Mesenteric fat pad (tissue), 1 donor: ENCODE data around the gene PCDHB1. TPM values are rescaled to one million over a fixed set of nuclear protein-coding genes. Genes with fewer than 3 reads are reported as not detected.
"Not testable (repeated sequence)": the region's sequence is repeated elsewhere in the genome, so short reads cannot be mapped to it uniquely, and the experiment has no call there.

ENCODE experiments used
- DNase-seq: peaks from one replicate; pipeline ENCODE4 v3.0.0-alpha.2; 2020; ENCODE audit warnings: low spot score
- total RNA-seq: library from RNA; stranded (reverse); fragmentation: NEBNext Ultra II Directional; extraction: Animal tissue kit (Norgen Biotek cat#: 25700); gene quantifications from one replicate; pipeline ENCODE4 v1.2.1, GENCODE V29; 2021
- donor health status: DM: yes; HTN: yes; CAD: no.

The PCDHB1 gene
- total RNA-seq, 1 donor from 2014 or later = not detected

- no peak for DNase-seq
These were observed 31.1 kb downstream of the PCDHB1 start for GRCh38 chr5:141082228-141082627.

GRCh38 chr5:141084487-141084989 lies 33.4 kb downstream of the PCDHB1 start:
- DNase-seq = no peak

- DNase-seq = no peak
These were observed 43.5 kb downstream of the PCDHB1 start, which contains the start of gene PCDHB2 for GRCh38 chr5:141094481-141095262. PCDHB2 (plus strand) TSS chr5:141094615; CDS start chr5:141094791, 176 bp downstream.

GRCh38 chr5:141095263-141095641 lies 44.1 kb downstream of the PCDHB1 start:
- no peak for DNase-seq

GRCh38 chr5:141096181-141096580 lies 45.0 kb downstream of the PCDHB1 start:
- DNase-seq = not testable (repeated sequence)

GRCh38 chr5:141096586-141096985 lies 45.4 kb downstream of the PCDHB1 start:
- DNase-seq = not testable (repeated sequence)

- DNase-seq = no peak
These were observed 49.1 kb downstream of the PCDHB1 start, which contains the start of gene PCDHB3 for GRCh38 chr5:141100243-141100805. PCDHB3 (plus strand) TSS chr5:141100473; CDS start chr5:141100650, 177 bp downstream.

- DNase-seq = no peak
These were observed 49.9 kb downstream of the PCDHB1 start for GRCh38 chr5:141101059-141101458.

GRCh38 chr5:141102070-141102469 lies 50.9 kb downstream of the PCDHB1 start:
- DNase-seq = not testable (repeated sequence)

- DNase-seq = not testable (repeated sequence)
These were observed 51.3 kb downstream of the PCDHB1 start for GRCh38 chr5:141102471-141102870.

GRCh38 chr5:141105350-141105749 lies 54.2 kb downstream of the PCDHB1 start:
- no peak for DNase-seq

Other genes with a start within 250 kb of the PCDHB1 start
- 0.32 TPM for gene PCDHA4, start 244.3 kb upstream of the PCDHB1 start, total RNA-seq
- gene PCDHA5, start 229.8 kb upstream of the PCDHB1 start, total RNA-seq = 0.10 TPM
- gene PCDHA6, start 223.4 kb upstream of the PCDHB1 start, total RNA-seq = 0.32 TPM
- 0.22 TPM for gene PCDHA7, start 217.1 kb upstream of the PCDHB1 start, total RNA-seq
- 0.19 TPM for gene PCDHA8, start 210.2 kb upstream of the PCDHB1 start, total RNA-seq
- 0.22 TPM for gene PCDHA9, start 203.0 kb upstream of the PCDHB1 start, total RNA-seq
- 1.8 TPM for gene PCDHA10, start 195.5 kb upstream of the PCDHB1 start, total RNA-seq
- 0.26 TPM for gene PCDHA11, start 182.4 kb upstream of the PCDHB1 start, total RNA-seq
- gene PCDHA12, start 176.1 kb upstream of the PCDHB1 start, total RNA-seq = 0.29 TPM
- 0.58 TPM for gene PCDHA13, start 169.2 kb upstream of the PCDHB1 start, total RNA-seq
- gene PCDHAC1, start 125.1 kb upstream of the PCDHB1 start, total RNA-seq = 0.61 TPM
- gene PCDHAC2, start 84.9 kb upstream of the PCDHB1 start, total RNA-seq = 1.1 TPM
- gene PCDHB2, start 43.2 kb downstream of the PCDHB1 start, total RNA-seq = 3.4 TPM
- 3.6 TPM for gene PCDHB3, start 49.1 kb downstream of the PCDHB1 start, total RNA-seq
- 2.5 TPM for gene PCDHB4, start 70.4 kb downstream of the PCDHB1 start, total RNA-seq
- 1.5 TPM for gene PCDHB5, start 83.8 kb downstream of the PCDHB1 start, total RNA-seq
- 0.48 TPM for gene PCDHB6, start 98.7 kb downstream of the PCDHB1 start, total RNA-seq
- gene PCDHB7, start 121.3 kb downstream of the PCDHB1 start, total RNA-seq = 1.6 TPM
- gene PCDHB8, start 126.4 kb downstream of the PCDHB1 start, total RNA-seq = 2.4 TPM
- gene PCDHB16, start 131.0 kb downstream of the PCDHB1 start, total RNA-seq = 1.6 TPM
- gene PCDHB9, start 135.8 kb downstream of the PCDHB1 start, total RNA-seq = 1.0 TPM
- gene PCDHB10, start 141.0 kb downstream of the PCDHB1 start, total RNA-seq = 1.4 TPM
- gene PCDHB11, start 148.3 kb downstream of the PCDHB1 start, total RNA-seq = 2.0 TPM
- 3.3 TPM for gene PCDHB12, start 157.3 kb downstream of the PCDHB1 start, total RNA-seq
- gene PCDHB13, start 162.5 kb downstream of the PCDHB1 start, total RNA-seq = 2.8 TPM
- 1.9 TPM for gene PCDHB14, start 172.0 kb downstream of the PCDHB1 start, total RNA-seq
- 3.4 TPM for gene PCDHB15, start 194.0 kb downstream of the PCDHB1 start, total RNA-seq